HepG2 (cell line): ENCODE data around the gene CD81.

Experiments used
- CTCF ChIP-seq: sonication (generic); formaldehyde crosslinking; IDR thresholded peaks from 2 replicates; pipeline ENCODE4 v1.5.0; 2020; ENCODE audit warnings: mild to moderate bottlenecking, missing genetic modification reagents, moderate library complexity
- ELF1 ChIP-seq: sonication (generic); formaldehyde crosslinking; IDR thresholded peaks from 2 replicates; pipeline ENCODE4 v1.4.0; 2020; ENCODE audit warnings: missing genetic modification reagents

GRCh38 chr11:2431395-2431794 lies 54.3 kb downstream of the CD81 start:
- no peak for TF ChIP-seq ELF1
- TF ChIP-seq CTCF (CRISPR knock-in tag), result no peak
